Measurements from ENCODE around the gene ATF2.
"Not testable (repeated sequence)": the region's sequence is repeated elsewhere in the genome, so short reads cannot be mapped to it uniquely, and the experiment has no call there.

Gene ATF2

GRCh38 chr2:175158894-175159293, 9.1 kb downstream of the ATF2 start:
- no peak for DNase-seq

- no peak for DNase-seq
These were observed 11.5 kb downstream of the ATF2 start for GRCh38 chr2:175156534-175156933.

GRCh38 chr2:175154661-175155082, 13.3 kb downstream of the ATF2 start:
- no peak for DNase-seq

- no peak for DNase-seq
These were observed 15.8 kb downstream of the ATF2 start for GRCh38 chr2:175152242-175152641.

GRCh38 chr2:175151791-175152190, 16.2 kb downstream of the ATF2 start:
- no peak for DNase-seq

- DNase-seq = no peak
These were observed 20.8 kb downstream of the ATF2 start for GRCh38 chr2:175147186-175147585.

GRCh38 chr2:175143678-175144077, 24.3 kb downstream of the ATF2 start:
- DNase-seq = no peak

- no peak for DNase-seq
These were observed 24.8 kb downstream of the ATF2 start for GRCh38 chr2:175143191-175143590.

- no peak for DNase-seq
These were observed 27.7 kb downstream of the ATF2 start for GRCh38 chr2:175140332-175140731.

GRCh38 chr2:175137793-175138192, 30.2 kb downstream of the ATF2 start:
- DNase-seq = no peak

- no peak for DNase-seq
These were observed 31.4 kb downstream of the ATF2 start for GRCh38 chr2:175136334-175137215.

GRCh38 chr2:175135862-175136261, 32.1 kb downstream of the ATF2 start:
- DNase-seq = no peak

GRCh38 chr2:175135177-175135576, 32.8 kb downstream of the ATF2 start:
- no peak for DNase-seq

- DNase-seq = no peak
These were observed 36.8 kb downstream of the ATF2 start for GRCh38 chr2:175131252-175131651.

- no peak for DNase-seq
These were observed 41.3 kb downstream of the ATF2 start for GRCh38 chr2:175126661-175127060.

- DNase-seq = no peak
These were observed 44.7 kb downstream of the ATF2 start for GRCh38 chr2:175123254-175123653.

GRCh38 chr2:175111200-175111657, 56.8 kb downstream of the ATF2 start:
- DNase-seq = no peak

- DNase-seq = not testable (repeated sequence)
These were observed 59.9 kb downstream of the ATF2 start for GRCh38 chr2:175108091-175108490.

GRCh38 chr2:175107146-175107545, 60.9 kb downstream of the ATF2 start:
- DNase-seq = no peak

- DNase-seq = no peak
These were observed 64.8 kb downstream of the ATF2 start for GRCh38 chr2:175103191-175103590.

GRCh38 chr2:175101514-175101913, 66.5 kb downstream of the ATF2 start:
- no peak for DNase-seq

- no peak for DNase-seq
These were observed 70.7 kb downstream of the ATF2 start for GRCh38 chr2:175097297-175097696.

- not testable (repeated sequence) for DNase-seq
These were observed 83.9 kb downstream of the ATF2 start for GRCh38 chr2:175084117-175084516.

GRCh38 chr2:175080479-175080878, 87.5 kb downstream of the ATF2 start:
- DNase-seq = no peak

GRCh38 chr2:175076272-175076671, 91.7 kb downstream of the ATF2 start:
- DNase-seq = no peak

All from activated T-cell treated with anti-CD3 and anti-CD28 coated beads for 4 hours (primary cell).